K562 (cell line): ENCODE results near the gene PLCG2. TPM values are rescaled to one million over a fixed set of nuclear protein-coding genes. Genes with fewer than 3 reads are reported as not detected.

Experiments
- ATAC-seq: fragments of 200-7000 bp; cut with Tn5 transposase; 3 replicates; pipeline ENCODE4 v1.9.1; 2020; ENCODE audit warnings: moderate library complexity
- BruUV-seq: library from RNA; stranded (reverse); fragments of 400-500 nt; replicated peaks from 2 replicates; lab custom pipeline; 2021; lab: Mats Ljungman, UMichigan
- CTCF ChIA-PET: fragments of 300-600 bp; formaldehyde crosslinking; extraction: SDS; loops from one replicate; lab custom pipeline; 2021; ENCODE audit warnings: low intra/inter-chr PET ratio; lab: Yijun Ruan, JAX
- POLR2A ChIA-PET: fragments of 300-600, 350-650 bp; sonication (Branson Sonifier 250); formaldehyde crosslinking; extraction: SDS; loops from one replicate; lab custom pipeline; 2021; ENCODE audit warnings: antibody characterized with exemption, inconsistent platforms; lab: Yijun Ruan, JAX
- DNase-seq, 4 experiments: peaks; one replicate each; pipeline versions ENCODE4 v3.0.0 to v3.0.0-alpha.2; 2011 to 2018; ENCODE audit warnings: low spot score in 3 of 4, mixed read lengths in 3 of 4; ENCODE audit errors: extremely low read depth in 1 of 4
- FAIRE-seq: peaks from 2 replicates; lab custom pipeline; 2011; peaks lifted over from hg19 to GRCh38; lab: Jason Lieb, UNC
- H2AFZ ChIP-seq: 2 replicates; pipeline ENCODE4 v1.6.0; 2011; ENCODE audit warnings: low read depth, low read length, control low read depth, inconsistent platforms
- H3K27ac ChIP-seq: fragments of 200-600 bp; 3 replicates; pipeline ENCODE4 v1.8.0; 2011; ENCODE audit warnings: low read depth, mild to moderate bottlenecking, control low read depth, inconsistent platforms, low read length, moderate library complexity, mixed read lengths; ENCODE audit errors: extremely low read depth
- H3K27me3 ChIP-seq, 2 experiments: fragments of 300-600 bp in 1 of 2; 2 replicates in 1 of 2; 3 replicates in 1 of 2; pipeline versions ENCODE4 v1.6.0 to v1.8.0; 2011; ENCODE audit warnings: inconsistent platforms in 2 of 2, low read length in 2 of 2, mild to moderate bottlenecking in 1 of 2, mixed read lengths in 1 of 2, moderate library complexity in 1 of 2; ENCODE audit not compliant: control insufficient read depth in 2 of 2, insufficient read depth in 2 of 2
- H3K36me3 ChIP-seq: fragments of 300-600 bp; 3 replicates; pipeline ENCODE4 v1.8.0; 2011; ENCODE audit warnings: mild to moderate bottlenecking, low read length, inconsistent platforms; ENCODE audit not compliant: control insufficient read depth, insufficient read depth
- H3K4me1 ChIP-seq, 2 experiments: fragments of 200-600 bp in 1 of 2; replicated peaks in 1 of 2; 2 replicates in 1 of 2; 3 replicates in 1 of 2; pipeline versions ENCODE4 v1.5.1 to v1.8.0; 2011; ENCODE audit warnings: inconsistent platforms in 2 of 2, low read length in 2 of 2, mild to moderate bottlenecking in 1 of 2, mixed read lengths in 1 of 2, moderate library complexity in 1 of 2; ENCODE audit not compliant: control insufficient read depth in 2 of 2, insufficient read depth in 2 of 2
- H3K4me2 ChIP-seq: 2 replicates; pipeline ENCODE4 v1.6.1; 2011; ENCODE audit warnings: low read length, control low read depth, inconsistent platforms, mixed read lengths; ENCODE audit not compliant: insufficient read depth
- H3K4me3 ChIP-seq: fragments of 200-600 bp; sonication (generic), shearing (Covaris generic); 2 replicates; pipeline ENCODE4 v1.5.1; 2016; ENCODE audit warnings: control low read depth, inconsistent platforms
- H3K79me2 ChIP-seq: fragments of 200-600 bp; 3 replicates; pipeline ENCODE4 v1.8.0; 2011; ENCODE audit warnings: low read length, inconsistent platforms; ENCODE audit not compliant: control insufficient read depth, insufficient read depth
- H3K9ac ChIP-seq, 2 experiments: 2 replicates each; pipeline versions ENCODE4 v1.6.0 to v1.6.1; 2011; ENCODE audit warnings: low read depth in 2 of 2, low read length in 2 of 2, control low read depth in 1 of 2, inconsistent platforms in 1 of 2, mild to moderate bottlenecking in 1 of 2, mixed read lengths in 1 of 2; ENCODE audit not compliant: insufficient read depth in 1 of 2
- H3K9me1 ChIP-seq: one replicate; pipeline ENCODE4 v1.6.0; 2011; ENCODE audit warnings: inconsistent platforms, mild to moderate bottlenecking, low read length, moderate library complexity; ENCODE audit not compliant: control insufficient read depth, insufficient read depth
- H3K9me3 ChIP-seq: replicated peaks from 2 replicates; pipeline ENCODE4 v1.5.1; 2011; ENCODE audit warnings: low read depth, low read length, inconsistent platforms; ENCODE audit not compliant: control insufficient read depth, insufficient read depth
- H4K20me1 ChIP-seq: replicated peaks from 2 replicates; pipeline ENCODE4 v1.6.1; 2011; ENCODE audit warnings: low read length, inconsistent platforms, mixed read lengths; ENCODE audit not compliant: control insufficient read depth, insufficient read depth
- BRCA1 ChIP-seq, 2 experiments: fragments of 450-650 bp in 1 of 2; sonication (generic) in 1 of 2; formaldehyde crosslinking in 1 of 2; IDR thresholded peaks; 2 replicates each; pipeline versions ENCODE4 v1.5.0 to v1.6.1; 2017 to 2020; ENCODE audit warnings: mild to moderate bottlenecking in 1 of 2, missing genetic modification reagents in 1 of 2
- CHD4 ChIP-seq: fragments of 200-600 bp; sonication (generic); IDR thresholded peaks from 3 replicates; pipeline ENCODE4 v1.6.1; 2012; ENCODE audit warnings: low read depth, mild to moderate bottlenecking, mixed read lengths, low read length, inconsistent platforms; ENCODE audit not compliant: insufficient read depth, insufficient replicate concordance, poor library complexity, severe bottlenecking
- CREB3L1 ChIP-seq: fragments of 450-650 bp; IDR thresholded peaks from 2 replicates; pipeline ENCODE4 v1.6.1; 2014; ENCODE audit warnings: low read depth, mild to moderate bottlenecking, moderate library complexity, borderline replicate concordance
- ELF1 ChIP-seq: fragments of 200-800 bp; sonication (Bioruptor generic); IDR thresholded peaks from 2 replicates; pipeline ENCODE4 v1.6.1; 2016; ENCODE audit warnings: missing genetic modification characterization, missing compliant biosample characterization
- FOXM1 ChIP-seq, 2 experiments: fragments of 450-650 bp in 1 of 2; sonication (generic) in 1 of 2; formaldehyde crosslinking in 1 of 2; IDR thresholded peaks; 2 replicates each; pipeline versions ENCODE4 v1.6.1 to v1.9.0; 2017 to 2022; ENCODE audit warnings: low read depth in 2 of 2, mild to moderate bottlenecking in 2 of 2, missing genetic modification reagents in 1 of 2, moderate library complexity in 1 of 2
- KLF6 ChIP-seq: fragments of 250-450 bp; sonication (Bioruptor Pico); IDR thresholded peaks from 2 replicates; pipeline ENCODE4 v1.4.0; 2020; ENCODE audit warnings: mild to moderate bottlenecking, moderate library complexity, borderline replicate concordance
- NCOA2 ChIP-seq, 2 experiments: fragments of 450-650 bp; IDR thresholded peaks; 2 replicates each; pipeline ENCODE4 v1.6.1; 2018; ENCODE audit warnings: mild to moderate bottlenecking in 2 of 2, moderate library complexity in 1 of 2; ENCODE audit not compliant: partially characterized antibody in 2 of 2
- POLR2AphosphoS2 ChIP-seq: IDR thresholded peaks from 2 replicates; pipeline ENCODE4 v1.6.1; 2012; ENCODE audit warnings: low read length, improper control_type of control experiment
- RUNX1 ChIP-seq: sonication (generic); IDR thresholded peaks from 2 replicates; pipeline ENCODE4 v1.6.1; 2016; ENCODE audit warnings: antibody characterized with exemption, low read depth
- SAP30 ChIP-seq: fragments of 200-600 bp; sonication (generic); IDR thresholded peaks from 2 replicates; pipeline ENCODE4 v1.6.1; 2012; ENCODE audit warnings: borderline replicate concordance, low read depth, mild to moderate bottlenecking, moderate library complexity, low read length, control low read depth, inconsistent platforms; ENCODE audit not compliant: insufficient read depth, poor library complexity, severe bottlenecking
- SIN3A ChIP-seq, 2 experiments: fragments of 150-350 bp in 1 of 2; IDR thresholded peaks; 2 replicates each; pipeline ENCODE4 v1.6.1; 2011 to 2016; ENCODE audit warnings: borderline replicate concordance in 2 of 2, low read depth in 2 of 2, low read length in 2 of 2, mild to moderate bottlenecking in 2 of 2, moderate library complexity in 2 of 2; ENCODE audit not compliant: control insufficient read depth in 1 of 2
- SMARCC2 ChIP-seq: fragments of 450-650 bp; IDR thresholded peaks from 2 replicates; pipeline ENCODE4 v1.6.1; 2017; ENCODE audit warnings: antibody characterized with exemption, moderate library complexity, mild to moderate bottlenecking, low read depth
- SMC3 ChIP-seq: conservative IDR thresholded peaks from 2 replicates; pipeline ENCODE4 v1.6.1; 2011; ENCODE audit warnings: low read depth, low read length, improper control_type of control experiment; ENCODE audit not compliant: insufficient read depth
- TRIM24 ChIP-seq, 2 experiments: fragments of 450-650 bp; IDR thresholded peaks; 2 replicates each; pipeline ENCODE4 v1.6.1; 2016
- USF1 ChIP-seq: sonication (generic); formaldehyde crosslinking; IDR thresholded peaks from 2 replicates; pipeline ENCODE4 v1.9.0; 2022; ENCODE audit warnings: mild to moderate bottlenecking, missing genetic modification reagents
- ZEB2 ChIP-seq: fragments of 450-650 bp; IDR thresholded peaks from 2 replicates; pipeline ENCODE4 v1.6.1; 2016
- ZNF212 ChIP-seq: fragments of 450-650 bp; formaldehyde crosslinking; IDR thresholded peaks from 2 replicates; pipeline ENCODE4 v1.4.0; 2020; ENCODE audit warnings: mild to moderate bottlenecking
- ZNF77 ChIP-seq: fragments of 250-450 bp; sonication (Bioruptor Pico); IDR thresholded peaks from 2 replicates; pipeline ENCODE4 v1.5.0; 2020
- ZZZ3 ChIP-seq: fragments of 450-650 bp; IDR thresholded peaks from 2 replicates; pipeline ENCODE4 v1.6.1; 2016; ENCODE audit warnings: antibody characterized with exemption, mild to moderate bottlenecking, moderate library complexity
- WGBS: fragments of 100-300 bp; shearing (Covaris generic); methylation state at CpG from one replicate; pipeline ENCODE4 v1.1.6; 2016; ENCODE audit warnings: low coverage, mixed read lengths; ENCODE audit not compliant: insufficient coverage; ENCODE audit errors: missing lambda C conversion rate; 5-methylcytosine and 5-hydroxymethylcytosine counted together
- in situ Hi-C: fragments of 300-500 bp; cut with MboI; formaldehyde crosslinking; loops from 4 replicates; pipeline ENCODE4 v1.15.0; 2018; ENCODE audit warnings: inconsistent platforms, mixed read lengths
- intact Hi-C: fragments of 100-400 bp; cut with micrococcal nuclease; formaldehyde crosslinking; loops from 2 replicates; pipeline ENCODE4 v1.14.2; 2022
- polyA plus RNA-seq, 8 experiments: library from polyadenylated mRNA; depleted of rRNA in 4 of 8; stranded (reverse) in 5 of 8; unstranded in 3 of 8; fragments of >200 nt; fragmentation: Nextera tagmentation in 2 of 8; fragmentation: Illumina TruSeq in 1 of 8; extraction: Ambion mirVana in 2 of 8; extraction: Trizol in 1 of 8; gene quantifications; 2 replicates each; pipeline versions ENCODE4 v1.2.1 to v1.2.3, GENCODE V29; 2011 to 2014; ENCODE audit warnings: inconsistent platforms in 1 of 8, missing spikeins in 1 of 8
- total RNA-seq, 7 experiments: library from RNA; depleted of rRNA in 6 of 7; stranded (reverse); fragments of >200 nt in 6 of 7; fragmentation: Illumina TruSeq in 2 of 7; extraction: Trizol in 2 of 7; gene quantifications; 2 replicates each; pipeline versions ENCODE4 v1.2.1 to v1.2.3, GENCODE V29; 2011 to 2021; ENCODE audit warnings: low replicate concordance in 1 of 7

PLCG2 gene
- total and polyA plus RNA-seq, 9 of the 15 experiments (the other 6 are each of a cell fraction or from before 2014, with no cell fraction given): 0.94 to 7.1 (median 3.1) TPM

GRCh38 chr16:81770008-81770407 lies 9.1 kb upstream of the PLCG2 start:
- H3K9me3 ChIP-seq: no peaks in the 10 kb centered on the region
- H3K9me1 ChIP-seq: no peaks in the 10 kb centered on the region
- in situ Hi-C loops: no loop called here
- no peak overlapping the region; the same call in 1 of the 2 replicates for H3K4me2 ChIP-seq
- no peak overlapping the region for H3K27ac ChIP-seq
- no peak overlapping the region for H3K9ac ChIP-seq
- no peak overlapping the region for H3K4me3 ChIP-seq
- no TSS peak for BruUV-seq
- WGBS: 2% methylated on average over 7 of the region's 7 CpGs
- no peak for DNase-seq
- H3K27me3 ChIP-seq: peaks cover 52 to 66% of the 10 kb centered on the region in 2 experiments
- no peak for FAIRE-seq
- ChIA-PET CTCF (no interaction called here), POLR2A (no interaction called here)
- H2AFZ ChIP-seq: no peak overlapping the region
- H3K36me3 ChIP-seq: no peaks in the 10 kb centered on the region
- peaks cover 5% of the 10 kb centered on the region; the same call in 1 of the 2 replicates for H4K20me1 ChIP-seq
- H3K79me2 ChIP-seq: no peaks in the 10 kb centered on the region
- TF ChIP-seq RUNX1 (no peak), ZZZ3 (no peak), BRCA1 (IDR thresholded peaks at IDR 0.05) (no peak), BRCA1 (CRISPR knock-in tag; IDR thresholded peaks at IDR 0.05) (no peak), SMC3 (no peak), ELF1 (tag) (no peak), CHD4 (no peak), CREB3L1 (no peak), SIN3A (IDR thresholded peaks at IDR 0.05; ENCODE audit: borderline replicate concordance in 2 of 2, control insufficient read depth in 1 of 2, low read depth in 2 of 2, low read length in 2 of 2) (no peak), USF1 (CRISPR knock-in tag) (no peak), ZEB2 (no peak), SMARCC2 (no peak), NCOA2 (IDR thresholded peaks at IDR 0.05; ENCODE audit: partially characterized antibody in 2 of 2) (no peak), ZNF212 (CRISPR knock-in tag) (no peak), POLR2AphosphoS2 (no peak), TRIM24 (IDR thresholded peaks at IDR 0.05) (no peak), ZNF77 (CRISPR knock-in tag) (no peak), SAP30 (no peak), KLF6 (CRISPR knock-in tag) (no peak), FOXM1 (IDR thresholded peaks at IDR 0.05; ENCODE audit: low read depth) (no peak), FOXM1 (CRISPR knock-in tag; IDR thresholded peaks at IDR 0.05; ENCODE audit: low read depth) (no peak)
- no peak for ATAC-seq
- intact Hi-C loops: no loop called here
- H3K4me1 ChIP-seq: no peaks in the 10 kb centered on the region
